ENCODE data around the gene SLC5A12.

DNA sequence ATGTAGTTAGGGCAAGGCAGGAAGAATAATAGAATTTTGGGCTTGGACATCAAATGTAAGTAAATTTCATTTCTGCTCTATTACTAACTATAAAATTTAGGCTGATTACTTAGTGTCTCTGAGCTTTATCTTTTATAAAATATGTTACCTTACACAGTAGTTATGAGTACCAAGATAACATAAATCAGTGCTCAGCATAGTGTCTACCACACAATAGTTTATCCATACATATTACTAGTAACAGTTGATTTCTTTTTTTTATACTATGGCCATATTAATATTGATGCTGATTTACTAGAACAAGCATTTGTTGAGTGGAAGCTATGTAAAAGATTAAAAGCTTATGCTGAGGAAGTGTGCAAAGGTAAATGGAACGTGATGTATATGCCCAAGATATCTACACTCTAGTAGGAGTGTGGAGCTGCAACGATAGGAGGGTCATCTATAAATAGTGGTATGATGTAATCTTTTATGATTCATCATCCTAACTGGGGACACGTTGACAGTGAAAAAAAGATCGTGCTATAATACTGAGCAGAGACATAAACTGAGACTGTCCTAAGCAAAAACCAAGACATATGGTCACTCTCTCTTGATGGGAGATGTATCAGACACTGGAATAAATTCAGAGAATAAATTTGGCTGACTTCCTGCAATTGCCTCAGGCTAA, 8.7 kb upstream of the SLC5A12 start:
- TF ChIP-seq EP300 (IDR thresholded peaks at IDR 0.05) (no peak), POLR2A (IDR thresholded peaks at IDR 0.05) (no peak), POLR2AphosphoS5 (IDR thresholded peaks at IDR 0.05) (no peak)
- TF ChIP-seq, protein P1, sequence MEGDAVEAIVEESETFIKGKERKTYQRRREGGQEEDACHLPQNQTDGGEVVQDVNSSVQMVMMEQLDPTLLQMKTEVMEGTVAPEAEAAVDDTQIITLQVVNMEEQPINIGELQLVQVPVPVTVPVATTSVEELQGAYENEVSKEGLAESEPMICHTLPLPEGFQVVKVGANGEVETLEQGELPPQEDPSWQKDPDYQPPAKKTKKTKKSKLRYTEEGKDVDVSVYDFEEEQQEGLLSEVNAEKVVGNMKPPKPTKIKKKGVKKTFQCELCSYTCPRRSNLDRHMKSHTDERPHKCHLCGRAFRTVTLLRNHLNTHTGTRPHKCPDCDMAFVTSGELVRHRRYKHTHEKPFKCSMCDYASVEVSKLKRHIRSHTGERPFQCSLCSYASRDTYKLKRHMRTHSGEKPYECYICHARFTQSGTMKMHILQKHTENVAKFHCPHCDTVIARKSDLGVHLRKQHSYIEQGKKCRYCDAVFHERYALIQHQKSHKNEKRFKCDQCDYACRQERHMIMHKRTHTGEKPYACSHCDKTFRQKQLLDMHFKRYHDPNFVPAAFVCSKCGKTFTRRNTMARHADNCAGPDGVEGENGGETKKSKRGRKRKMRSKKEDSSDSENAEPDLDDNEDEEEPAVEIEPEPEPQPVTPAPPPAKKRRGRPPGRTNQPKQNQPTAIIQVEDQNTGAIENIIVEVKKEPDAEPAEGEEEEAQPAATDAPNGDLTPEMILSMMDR (IDR thresholded peaks at IDR 0.05): no peak

Data from gastroesophageal sphincter (tissue), 3 donors.